WTC11 (cell line): ENCODE data around the gene LAMTOR4.

ENCODE experiments used
- SP1 ChIP-seq: sonication (generic); formaldehyde crosslinking; conservative IDR thresholded peaks from 2 replicates; pipeline ENCODE4 v1.8.1; 2022; ENCODE audit warnings: missing genetic modification reagents
- ZBTB21 ChIP-seq: sonication (generic); formaldehyde crosslinking; IDR thresholded peaks from 2 replicates; pipeline ENCODE4 v1.8.1; 2023; ENCODE audit warnings: mild to moderate bottlenecking, missing genetic modification reagents, borderline replicate concordance
- TF ChIP-seq, protein P1 (sequence below): fragments of 200-600 bp; IDR thresholded peaks from 2 replicates; pipeline ENCODE4 v1.8.0; 2022; ENCODE audit warnings: antibody characterized with exemption
- TF ChIP-seq, protein P2 (sequence below): sonication (generic); formaldehyde crosslinking; IDR thresholded peaks from 2 replicates; pipeline ENCODE4 v1.8.0; 2022; ENCODE audit warnings: mild to moderate bottlenecking, missing genetic modification reagents
- TF ChIP-seq, protein P3 (sequence below): sonication (generic); formaldehyde crosslinking; IDR thresholded peaks from 2 replicates; pipeline ENCODE4 v1.8.1; 2023; ENCODE audit warnings: mild to moderate bottlenecking, missing genetic modification reagents

DNA sequence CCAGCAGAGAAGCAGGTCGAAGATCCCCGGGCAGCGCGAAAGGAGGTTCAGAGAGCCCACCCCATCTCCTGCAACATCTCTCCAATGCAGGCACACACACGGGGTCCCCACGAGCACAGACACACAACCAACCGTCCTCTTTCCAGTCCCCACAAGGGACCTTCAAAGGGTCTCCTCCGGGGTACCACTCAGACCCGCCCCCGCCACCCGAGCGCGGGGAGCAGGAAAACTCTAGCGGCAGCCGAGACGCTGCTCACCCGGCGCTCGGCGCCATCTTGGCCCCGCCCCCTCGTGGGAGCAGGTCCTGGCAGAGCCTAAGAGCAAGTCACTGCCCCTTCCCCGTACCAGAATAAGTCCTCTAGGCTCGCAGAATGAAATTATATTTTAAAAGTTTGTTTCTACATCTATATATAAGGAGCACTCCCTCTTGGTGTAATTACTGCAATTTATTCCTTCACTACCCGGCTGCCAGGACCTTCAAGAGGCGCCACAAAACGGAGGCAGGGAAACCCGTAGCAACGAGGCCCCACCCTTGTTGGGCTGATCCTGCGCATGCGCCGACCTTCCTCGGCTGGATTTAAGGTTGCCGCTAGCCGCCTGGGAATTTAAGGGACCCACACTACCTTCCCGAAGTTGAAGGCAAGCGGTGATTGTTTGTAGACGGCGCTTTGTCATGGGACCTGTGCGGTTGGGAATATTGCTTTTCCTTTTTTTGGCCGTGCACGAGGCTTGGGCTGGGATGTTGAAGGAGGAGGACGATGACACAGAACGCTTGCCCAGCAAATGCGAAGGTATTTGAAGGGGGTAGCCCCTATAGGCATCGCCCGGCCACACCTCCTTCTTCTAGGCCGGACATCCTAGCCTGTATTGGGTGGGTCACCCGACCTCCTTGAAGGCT lies 29.4 kb upstream of the LAMTOR4 start, which contains the start of the genes CNPY4 and TAF6:
- no peak for TF ChIP-seq ZBTB21
- TF ChIP-seq SP1 (CRISPR knock-in tag), result peak; percentile 75
- TF ChIP-seq, protein P1, sequence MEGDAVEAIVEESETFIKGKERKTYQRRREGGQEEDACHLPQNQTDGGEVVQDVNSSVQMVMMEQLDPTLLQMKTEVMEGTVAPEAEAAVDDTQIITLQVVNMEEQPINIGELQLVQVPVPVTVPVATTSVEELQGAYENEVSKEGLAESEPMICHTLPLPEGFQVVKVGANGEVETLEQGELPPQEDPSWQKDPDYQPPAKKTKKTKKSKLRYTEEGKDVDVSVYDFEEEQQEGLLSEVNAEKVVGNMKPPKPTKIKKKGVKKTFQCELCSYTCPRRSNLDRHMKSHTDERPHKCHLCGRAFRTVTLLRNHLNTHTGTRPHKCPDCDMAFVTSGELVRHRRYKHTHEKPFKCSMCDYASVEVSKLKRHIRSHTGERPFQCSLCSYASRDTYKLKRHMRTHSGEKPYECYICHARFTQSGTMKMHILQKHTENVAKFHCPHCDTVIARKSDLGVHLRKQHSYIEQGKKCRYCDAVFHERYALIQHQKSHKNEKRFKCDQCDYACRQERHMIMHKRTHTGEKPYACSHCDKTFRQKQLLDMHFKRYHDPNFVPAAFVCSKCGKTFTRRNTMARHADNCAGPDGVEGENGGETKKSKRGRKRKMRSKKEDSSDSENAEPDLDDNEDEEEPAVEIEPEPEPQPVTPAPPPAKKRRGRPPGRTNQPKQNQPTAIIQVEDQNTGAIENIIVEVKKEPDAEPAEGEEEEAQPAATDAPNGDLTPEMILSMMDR, result no peak
- TF ChIP-seq, protein P2, sequence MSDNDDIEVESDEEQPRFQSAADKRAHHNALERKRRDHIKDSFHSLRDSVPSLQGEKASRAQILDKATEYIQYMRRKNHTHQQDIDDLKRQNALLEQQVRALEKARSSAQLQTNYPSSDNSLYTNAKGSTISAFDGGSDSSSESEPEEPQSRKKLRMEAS (CRISPR knock-in tag), result peak; percentile 23; the same call in 1 of the 2 replicates
- TF ChIP-seq, protein P3, sequence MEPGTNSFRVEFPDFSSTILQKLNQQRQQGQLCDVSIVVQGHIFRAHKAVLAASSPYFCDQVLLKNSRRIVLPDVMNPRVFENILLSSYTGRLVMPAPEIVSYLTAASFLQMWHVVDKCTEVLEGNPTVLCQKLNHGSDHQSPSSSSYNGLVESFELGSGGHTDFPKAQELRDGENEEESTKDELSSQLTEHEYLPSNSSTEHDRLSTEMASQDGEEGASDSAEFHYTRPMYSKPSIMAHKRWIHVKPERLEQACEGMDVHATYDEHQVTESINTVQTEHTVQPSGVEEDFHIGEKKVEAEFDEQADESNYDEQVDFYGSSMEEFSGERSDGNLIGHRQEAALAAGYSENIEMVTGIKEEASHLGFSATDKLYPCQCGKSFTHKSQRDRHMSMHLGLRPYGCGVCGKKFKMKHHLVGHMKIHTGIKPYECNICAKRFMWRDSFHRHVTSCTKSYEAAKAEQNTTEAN (CRISPR knock-in tag), result no peak
